ENCODE measurements around the gene MEFV. TPM values are rescaled to one million over a fixed set of nuclear protein-coding genes. Genes with fewer than 3 reads are reported as not detected.

The MEFV gene
- total RNA-seq, 2 experiments from 2014 or later = 0.27 TPM; not detected in 1

GRCh38 chr16:3214904-3215600 lies 41.4 kb downstream of the MEFV start:
- TF ChIP-seq EZH2phosphoT487 (IDR thresholded peaks at IDR 0.05; ENCODE audit: borderline replicate concordance, low read depth, low read length) = no peak
- TF ChIP-seq, protein P1, sequence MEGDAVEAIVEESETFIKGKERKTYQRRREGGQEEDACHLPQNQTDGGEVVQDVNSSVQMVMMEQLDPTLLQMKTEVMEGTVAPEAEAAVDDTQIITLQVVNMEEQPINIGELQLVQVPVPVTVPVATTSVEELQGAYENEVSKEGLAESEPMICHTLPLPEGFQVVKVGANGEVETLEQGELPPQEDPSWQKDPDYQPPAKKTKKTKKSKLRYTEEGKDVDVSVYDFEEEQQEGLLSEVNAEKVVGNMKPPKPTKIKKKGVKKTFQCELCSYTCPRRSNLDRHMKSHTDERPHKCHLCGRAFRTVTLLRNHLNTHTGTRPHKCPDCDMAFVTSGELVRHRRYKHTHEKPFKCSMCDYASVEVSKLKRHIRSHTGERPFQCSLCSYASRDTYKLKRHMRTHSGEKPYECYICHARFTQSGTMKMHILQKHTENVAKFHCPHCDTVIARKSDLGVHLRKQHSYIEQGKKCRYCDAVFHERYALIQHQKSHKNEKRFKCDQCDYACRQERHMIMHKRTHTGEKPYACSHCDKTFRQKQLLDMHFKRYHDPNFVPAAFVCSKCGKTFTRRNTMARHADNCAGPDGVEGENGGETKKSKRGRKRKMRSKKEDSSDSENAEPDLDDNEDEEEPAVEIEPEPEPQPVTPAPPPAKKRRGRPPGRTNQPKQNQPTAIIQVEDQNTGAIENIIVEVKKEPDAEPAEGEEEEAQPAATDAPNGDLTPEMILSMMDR (conservative IDR thresholded peaks at IDR 0.05; ENCODE audit: low read length) = no peak
- Histone ChIP-seq H3K79me2 (ENCODE audit: insufficient read depth, low read depth, low read length) (no peaks in the 10 kb centered on the region), H2AFZ (ENCODE audit: low read length) (peak overlapping the region; percentile 89), H4K20me1 (ENCODE audit: insufficient read depth, low read length) (no peaks in the 10 kb centered on the region), H3K4me3 (ENCODE audit: low read depth, low read length, poor library complexity, severe bottlenecking) (peak overlapping the region; percentile 31), H3K9me2 (ENCODE audit: insufficient read depth, low read length) (no peaks in the 10 kb centered on the region), H3K36me3 (ENCODE audit: insufficient read depth, low read length) (no peaks in the 10 kb centered on the region), H3K4me1 (ENCODE audit: insufficient read depth, low read length, poor library complexity, severe bottlenecking) (peaks cover 31% of the 10 kb centered on the region), H3K27ac (ENCODE audit: low read depth, low read length, poor library complexity, severe bottlenecking) (peak overlapping the region; percentile 55), H3K4me2 (ENCODE audit: low read length) (peak overlapping the region; percentile 71), H3K9me3 (ENCODE audit: low read length) (no peaks in the 10 kb centered on the region)
- peak; percentile 83 for DNase-seq (ENCODE audit: low spot score)
- intact Hi-C loops (cut with micrococcal nuclease; ENCODE audit: unreplicated experiment) = no loop called here
- no TSS peak for BruUV-seq (replicated peaks)
- ChIA-PET CTCF (ENCODE audit: unreplicated experiment) (no interaction called here), POLR2A (no interaction called here)

GRCh38 chr16:3212567-3212966 lies 43.9 kb downstream of the MEFV start:
- ChIA-PET POLR2A (no interaction called here), CTCF (ENCODE audit: unreplicated experiment) (no interaction called here)
- BruUV-seq (replicated peaks) = no TSS peak
- no peak overlapping the region for H2AFZ ChIP-seq (ENCODE audit: low read length)
- H3K36me3 ChIP-seq (ENCODE audit: insufficient read depth, low read length) = no peaks in the 10 kb centered on the region
- H3K9me3 ChIP-seq (ENCODE audit: low read length) = 0 out of 2 replicates have a peak, but pooled peaks cover 2% of the 10 kb centered on the region
- intact Hi-C loops (cut with micrococcal nuclease; ENCODE audit: unreplicated experiment) = no loop called here
- H3K9me2 ChIP-seq (ENCODE audit: insufficient read depth, low read length) = no peaks in the 10 kb centered on the region
- TF ChIP-seq, protein P1 (conservative IDR thresholded peaks at IDR 0.05; ENCODE audit: low read length) = no peak
- TF ChIP-seq EZH2phosphoT487 (IDR thresholded peaks at IDR 0.05; ENCODE audit: borderline replicate concordance, low read depth, low read length) = no peak
- no peaks in the 10 kb centered on the region for H4K20me1 ChIP-seq (ENCODE audit: insufficient read depth, low read length)
- no peaks in the 10 kb centered on the region for H3K79me2 ChIP-seq (ENCODE audit: insufficient read depth, low read depth, low read length)
- peaks cover 31% of the 10 kb centered on the region for H3K4me1 ChIP-seq (ENCODE audit: insufficient read depth, low read length, poor library complexity, severe bottlenecking)
- DNase-seq (ENCODE audit: low spot score) = no peak
- no peak overlapping the region for H3K4me3 ChIP-seq (ENCODE audit: low read depth, low read length, poor library complexity, severe bottlenecking)
- H3K4me2 ChIP-seq (ENCODE audit: low read length) = no peak overlapping the region
- no peak overlapping the region for H3K27ac ChIP-seq (ENCODE audit: low read depth, low read length, poor library complexity, severe bottlenecking)

- ChIA-PET POLR2A (no interaction called here), CTCF (ENCODE audit: unreplicated experiment) (no interaction called here)
- peaks cover 30% of the 10 kb centered on the region for H3K4me1 ChIP-seq (ENCODE audit: insufficient read depth, low read length, poor library complexity, severe bottlenecking)
- H3K9me3 ChIP-seq (ENCODE audit: low read length) = 0 out of 2 replicates have a peak, but pooled peaks cover 5% of the 10 kb centered on the region
- H3K9me2 ChIP-seq (ENCODE audit: insufficient read depth, low read length) = no peaks in the 10 kb centered on the region
- H4K20me1 ChIP-seq (ENCODE audit: insufficient read depth, low read length) = no peaks in the 10 kb centered on the region
- intact Hi-C loops (cut with micrococcal nuclease; ENCODE audit: unreplicated experiment) = no loop called here
- no TSS peak for BruUV-seq (replicated peaks)
- H3K79me2 ChIP-seq (ENCODE audit: insufficient read depth, low read depth, low read length) = no peaks in the 10 kb centered on the region
- TF ChIP-seq, protein P1 (conservative IDR thresholded peaks at IDR 0.05; ENCODE audit: low read length) = no peak
- no peak for TF ChIP-seq EZH2phosphoT487 (IDR thresholded peaks at IDR 0.05; ENCODE audit: borderline replicate concordance, low read depth, low read length)
- H3K4me3 ChIP-seq (ENCODE audit: low read depth, low read length, poor library complexity, severe bottlenecking) = no peak overlapping the region
- no peak for DNase-seq (ENCODE audit: low spot score)
- no peaks in the 10 kb centered on the region for H3K36me3 ChIP-seq (ENCODE audit: insufficient read depth, low read length)
- no peak overlapping the region for H3K4me2 ChIP-seq (ENCODE audit: low read length)
- no peak overlapping the region for H2AFZ ChIP-seq (ENCODE audit: low read length)
- H3K27ac ChIP-seq (ENCODE audit: low read depth, low read length, poor library complexity, severe bottlenecking) = no peak overlapping the region
These were observed 44.4 kb downstream of the MEFV start for GRCh38 chr16:3212006-3212405.
